ENCODE measurements around the gene SMYD3.
A peak's percentile ranks its signal among the peaks of the same experiment; 100 is the strongest.

SMYD3 gene

DNA sequence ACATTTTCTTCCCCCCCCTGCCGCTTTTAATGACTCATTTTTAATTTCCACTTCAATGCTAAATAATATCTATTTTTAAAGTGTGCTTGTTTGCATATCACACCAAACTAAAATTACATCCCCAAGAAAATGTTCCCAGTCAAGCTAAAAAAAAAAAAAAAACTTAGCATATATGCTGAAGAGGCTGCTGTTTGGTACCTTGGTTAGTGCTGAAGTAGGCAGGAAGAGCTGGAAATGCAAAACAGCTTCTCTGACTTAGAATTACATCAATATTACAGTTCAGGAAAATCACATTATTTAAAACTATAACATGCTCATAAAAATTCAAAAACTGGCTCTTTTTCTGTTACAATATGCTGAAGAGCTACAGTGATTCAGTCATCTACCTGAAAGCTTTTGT is 372.3 kb downstream of the SMYD3 start:
- no peak overlapping the region for H3K4me3 ChIP-seq (ENCODE audit: low read length)
- no peak for DNase-seq (ENCODE audit: low read depth)
- TF ChIP-seq, protein P1, sequence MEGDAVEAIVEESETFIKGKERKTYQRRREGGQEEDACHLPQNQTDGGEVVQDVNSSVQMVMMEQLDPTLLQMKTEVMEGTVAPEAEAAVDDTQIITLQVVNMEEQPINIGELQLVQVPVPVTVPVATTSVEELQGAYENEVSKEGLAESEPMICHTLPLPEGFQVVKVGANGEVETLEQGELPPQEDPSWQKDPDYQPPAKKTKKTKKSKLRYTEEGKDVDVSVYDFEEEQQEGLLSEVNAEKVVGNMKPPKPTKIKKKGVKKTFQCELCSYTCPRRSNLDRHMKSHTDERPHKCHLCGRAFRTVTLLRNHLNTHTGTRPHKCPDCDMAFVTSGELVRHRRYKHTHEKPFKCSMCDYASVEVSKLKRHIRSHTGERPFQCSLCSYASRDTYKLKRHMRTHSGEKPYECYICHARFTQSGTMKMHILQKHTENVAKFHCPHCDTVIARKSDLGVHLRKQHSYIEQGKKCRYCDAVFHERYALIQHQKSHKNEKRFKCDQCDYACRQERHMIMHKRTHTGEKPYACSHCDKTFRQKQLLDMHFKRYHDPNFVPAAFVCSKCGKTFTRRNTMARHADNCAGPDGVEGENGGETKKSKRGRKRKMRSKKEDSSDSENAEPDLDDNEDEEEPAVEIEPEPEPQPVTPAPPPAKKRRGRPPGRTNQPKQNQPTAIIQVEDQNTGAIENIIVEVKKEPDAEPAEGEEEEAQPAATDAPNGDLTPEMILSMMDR (conservative IDR thresholded peaks at IDR 0.05; ENCODE audit: low read depth, low read length): no peak

DNA sequence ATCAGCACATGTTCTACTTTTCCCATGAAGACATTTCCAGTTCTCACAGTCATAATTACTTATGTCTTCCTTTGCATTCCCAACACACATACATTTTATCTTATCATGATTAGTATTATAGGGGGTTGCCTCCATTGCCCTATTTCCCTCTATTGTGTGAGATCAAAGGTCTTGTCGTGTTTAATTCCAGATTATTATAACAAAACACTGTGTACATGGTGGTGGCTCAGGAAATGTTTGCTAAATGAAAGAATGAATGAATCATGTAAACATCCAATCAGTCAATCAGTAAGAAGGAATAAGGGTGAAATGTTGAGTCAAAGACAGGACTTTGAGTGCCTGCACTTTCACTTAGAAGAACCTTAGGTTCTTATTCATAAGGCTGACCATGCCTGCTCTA is 376.0 kb downstream of the SMYD3 start:
- TF ChIP-seq, protein P1 (conservative IDR thresholded peaks at IDR 0.05; ENCODE audit: low read depth, low read length): no peak
- DNase-seq (ENCODE audit: low read depth): no peak
- no peak overlapping the region for H3K4me3 ChIP-seq (ENCODE audit: low read length)

DNA sequence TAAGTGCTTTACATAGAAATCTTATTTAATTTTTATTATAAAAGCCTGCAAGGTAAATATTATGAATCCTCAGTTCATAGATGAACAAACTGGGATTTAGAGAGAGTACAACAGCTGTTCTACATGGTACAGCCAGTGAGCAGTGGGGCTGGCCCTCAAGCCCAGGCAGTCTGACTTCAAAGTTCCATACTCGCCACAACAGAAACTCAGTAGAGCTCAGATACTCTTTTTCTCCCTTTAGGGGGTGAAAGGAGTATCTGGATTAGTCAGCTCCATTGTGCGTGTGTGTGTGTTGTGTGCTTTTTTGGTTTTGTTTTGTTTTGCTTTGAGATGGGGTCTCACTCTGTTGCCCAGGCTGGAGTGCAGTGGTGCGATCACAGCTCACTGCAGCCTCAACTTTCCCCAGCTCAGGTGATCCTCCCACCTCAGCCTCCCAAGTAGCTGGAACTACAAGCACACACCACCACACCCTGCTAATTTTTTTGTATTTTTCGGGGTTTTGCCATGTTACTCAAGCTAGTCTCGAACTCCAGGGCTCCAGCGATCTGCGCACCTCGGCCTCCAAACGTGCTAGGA is 378.5 kb downstream of the SMYD3 start:
- no peak for DNase-seq (ENCODE audit: low read depth)
- TF ChIP-seq, protein P1 (conservative IDR thresholded peaks at IDR 0.05; ENCODE audit: low read depth, low read length): no peak
- no peak overlapping the region for H3K4me3 ChIP-seq (ENCODE audit: low read length)

DNA sequence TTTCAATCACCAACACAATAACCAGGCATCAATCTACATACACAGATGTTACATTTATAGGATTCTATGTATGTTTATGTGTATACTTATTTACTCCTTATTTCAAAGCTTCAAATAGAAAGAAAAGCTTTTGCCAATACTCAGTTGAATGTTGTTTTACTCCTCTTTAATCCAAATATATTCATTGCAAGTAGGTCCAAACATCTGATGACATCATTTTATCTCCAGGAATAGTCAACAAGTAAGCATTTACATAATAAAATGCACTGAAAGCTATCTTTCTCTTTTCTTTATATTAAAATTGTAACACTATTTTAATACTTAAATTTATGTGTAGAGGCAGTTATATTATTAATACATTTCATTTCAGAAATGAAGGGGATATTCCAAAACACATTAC is 380.5 kb downstream of the SMYD3 start:
- DNase-seq (ENCODE audit: low read depth): no peak
- TF ChIP-seq, protein P1 (conservative IDR thresholded peaks at IDR 0.05; ENCODE audit: low read depth, low read length): no peak

DNA sequence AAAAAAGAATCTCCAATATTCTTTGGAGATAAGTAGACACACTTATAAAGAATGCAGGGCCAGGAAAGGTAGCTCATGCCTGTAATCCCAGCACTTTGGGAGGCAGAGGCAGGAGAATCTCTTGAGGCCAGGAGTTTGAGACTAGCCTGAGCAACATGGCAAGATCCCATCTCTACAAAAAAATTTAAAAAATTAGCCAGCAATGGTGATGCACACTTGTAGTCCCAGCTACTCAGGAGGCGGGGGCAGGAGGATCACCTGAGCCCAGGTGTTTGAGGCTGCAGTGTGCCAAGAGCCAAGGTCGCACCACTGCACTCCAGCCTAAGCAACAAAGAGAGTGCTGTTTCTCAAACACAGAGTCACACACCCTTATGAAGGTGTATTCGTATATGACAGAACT is 385.0 kb downstream of the SMYD3 start:
- TF ChIP-seq, protein P1 (conservative IDR thresholded peaks at IDR 0.05; ENCODE audit: low read depth, low read length): no peak
- DNase-seq (ENCODE audit: low read depth): no peak

More for the DNA sequence above, 380.5 kb downstream of the SMYD3 start:
- H3K4me3 ChIP-seq (ENCODE audit: low read length): no peak overlapping the region

DNA sequence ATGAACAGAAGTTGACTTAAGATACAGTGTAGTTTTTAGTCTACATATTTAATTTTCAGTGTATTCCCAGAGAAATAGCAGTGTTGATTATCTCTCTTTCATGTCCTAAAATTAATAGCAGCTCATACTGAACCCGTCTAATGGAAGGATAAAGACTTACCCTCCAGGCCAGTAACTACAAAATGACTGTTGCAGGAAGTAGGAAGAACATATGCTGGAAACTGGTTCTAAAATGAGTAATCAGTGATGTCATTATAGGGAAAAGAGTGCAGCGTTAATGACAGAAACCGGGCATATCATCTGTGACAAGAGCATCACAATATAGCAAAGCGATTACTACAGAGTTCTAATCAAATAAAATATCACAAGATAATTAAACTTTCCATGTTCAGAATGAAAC is 385.5 kb downstream of the SMYD3 start:
- DNase-seq (ENCODE audit: low read depth): no peak
- H3K4me3 ChIP-seq (ENCODE audit: low read length): no peak overlapping the region
- TF ChIP-seq, protein P1 (conservative IDR thresholded peaks at IDR 0.05; ENCODE audit: low read depth, low read length): no peak

More for the DNA sequence above, 385.0 kb downstream of the SMYD3 start:
- H3K4me3 ChIP-seq (ENCODE audit: low read length): no peak overlapping the region

DNA sequence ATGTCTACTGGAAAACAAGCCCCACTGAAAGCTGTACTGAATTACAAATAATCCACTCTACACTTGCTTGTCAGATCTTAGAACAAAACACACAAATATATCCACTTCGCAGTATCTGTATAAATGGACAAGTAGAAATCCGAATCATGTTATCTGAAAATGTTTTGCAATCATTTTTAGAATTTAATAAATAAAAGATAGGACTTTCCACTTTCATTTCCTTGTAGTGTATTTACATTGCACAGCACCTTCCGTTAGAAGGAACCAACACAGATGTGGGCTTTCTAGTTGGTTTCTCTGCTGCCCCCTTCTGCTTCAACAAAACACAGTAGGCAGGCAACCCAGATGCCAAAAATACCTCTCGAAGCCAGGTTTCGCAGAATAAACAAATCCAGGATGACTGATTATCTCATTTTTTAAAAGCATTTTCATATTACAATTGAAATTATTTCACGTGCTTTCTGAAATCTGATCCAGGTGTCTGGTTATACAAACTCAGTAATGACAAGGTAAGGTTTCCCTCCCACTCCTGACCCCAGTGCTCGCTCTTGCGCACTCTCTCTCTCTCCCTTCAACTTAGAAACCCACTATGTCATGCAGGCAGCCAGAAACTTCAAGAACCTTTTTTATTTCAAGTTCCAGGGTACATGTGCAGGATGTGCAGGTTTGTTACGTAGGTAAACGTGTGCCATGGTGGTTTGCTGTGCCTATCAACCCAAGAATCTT is 389.9 kb downstream of the SMYD3 start:
- TF ChIP-seq, protein P1 (conservative IDR thresholded peaks at IDR 0.05; ENCODE audit: low read depth, low read length): peak; percentile 52
- DNase-seq (ENCODE audit: low read depth): no peak
- no peak overlapping the region for H3K4me3 ChIP-seq (ENCODE audit: low read length)
